ENCODE measurements around the gene PLCB1. TPM values are rescaled to one million over a fixed set of nuclear protein-coding genes. Genes with fewer than 3 reads are reported as not detected.

The PLCB1 gene
- total and polyA plus RNA-seq, 10 of the 15 experiments (the other 5 are each of a cell fraction or from before 2014, with no cell fraction given), result 0.05 to 5.3 (median 0.17) TPM; not detected in 1

DNA sequence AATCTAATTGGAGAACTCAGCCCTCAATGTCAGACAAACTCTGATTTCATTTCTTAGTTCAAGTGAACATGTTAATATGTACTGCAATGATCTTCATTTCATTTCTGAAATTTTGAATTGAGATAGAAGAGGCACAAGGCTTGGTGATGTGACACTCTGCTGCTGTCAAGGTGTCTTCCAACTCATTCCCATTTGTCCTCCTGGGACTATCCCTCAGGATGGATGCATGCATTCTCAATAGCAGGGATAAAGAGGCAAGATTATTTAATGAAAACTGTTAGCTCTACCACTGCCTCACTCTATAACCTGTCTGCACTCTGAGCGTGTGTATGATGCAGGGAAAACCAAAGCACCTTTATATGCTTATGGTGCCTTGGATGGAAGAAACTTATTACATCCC is 78.7 kb downstream of the PLCB1 start:
- in situ Hi-C loops (cut with MboI), result no loop called here
- Histone ChIP-seq H3K27me3 (replicated peaks in 1 of 2; ENCODE audit: control insufficient read depth in 2 of 2, insufficient read depth in 2 of 2, low read length in 1 of 2) (no peaks in the 10 kb centered on the region), H4K20me1 (ENCODE audit: control insufficient read depth, insufficient read depth) (no peaks in the 10 kb centered on the region), H3K4me3 (no peak overlapping the region), H3K27ac (ENCODE audit: control insufficient read depth, insufficient read depth) (no peak overlapping the region), H3K9me3 (replicated peaks; ENCODE audit: control insufficient read depth, insufficient read depth, low read length) (no peaks in the 10 kb centered on the region), H2AFZ (ENCODE audit: control insufficient read depth, low read depth, low read length) (no peak overlapping the region), H3K36me3 (ENCODE audit: control insufficient read depth in 2 of 2, insufficient read depth in 2 of 2, low read length in 1 of 2) (no peaks in the 10 kb centered on the region), H3K4me2 (ENCODE audit: control insufficient read depth, insufficient read depth) (no peak overlapping the region), H3K9ac (ENCODE audit: control insufficient read depth, insufficient read depth, low read length) (no peak overlapping the region), H3K79me2 (ENCODE audit: control insufficient read depth, insufficient read depth, low read length) (no peaks in the 10 kb centered on the region), H3K4me1 (ENCODE audit: control insufficient read depth, insufficient read depth, low read length) (peaks cover 14% of the 10 kb centered on the region; the same call in 1 of the 2 replicates)
- 81% methylated on average over 1 of the region's 1 CpG for WGBS (ENCODE audit: insufficient coverage, insufficient replicate concordance, low lambda C conversion rate, missing lambda C conversion rate)
- ATAC-seq (no peak), FAIRE-seq (no peak), DNase-seq (ENCODE audit: low read depth, low spot score) (no peak)
- intact Hi-C loops (cut with micrococcal nuclease; ENCODE audit: unreplicated experiment), result loop anchor here (5.0 kb wide), 1 partner anchor 182 kb away; no protein-coding TSS in a partner anchor
- RAD21 ChIA-PET (ENCODE audit: unreplicated experiment), result no interaction called here
- TF ChIP-seq, protein P1, sequence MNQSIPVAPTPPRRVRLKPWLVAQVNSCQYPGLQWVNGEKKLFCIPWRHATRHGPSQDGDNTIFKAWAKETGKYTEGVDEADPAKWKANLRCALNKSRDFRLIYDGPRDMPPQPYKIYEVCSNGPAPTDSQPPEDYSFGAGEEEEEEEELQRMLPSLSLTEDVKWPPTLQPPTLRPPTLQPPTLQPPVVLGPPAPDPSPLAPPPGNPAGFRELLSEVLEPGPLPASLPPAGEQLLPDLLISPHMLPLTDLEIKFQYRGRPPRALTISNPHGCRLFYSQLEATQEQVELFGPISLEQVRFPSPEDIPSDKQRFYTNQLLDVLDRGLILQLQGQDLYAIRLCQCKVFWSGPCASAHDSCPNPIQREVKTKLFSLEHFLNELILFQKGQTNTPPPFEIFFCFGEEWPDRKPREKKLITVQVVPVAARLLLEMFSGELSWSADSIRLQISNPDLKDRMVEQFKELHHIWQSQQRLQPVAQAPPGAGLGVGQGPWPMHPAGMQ (IDR thresholded peaks at IDR 0.05; ENCODE audit: borderline replicate concordance), result no peak
- TF ChIP-seq ZBED1 (IDR thresholded peaks at IDR 0.05; ENCODE audit: borderline replicate concordance) (no peak), PML (IDR thresholded peaks at IDR 0.05; ENCODE audit: low read length) (no peak), EP300 (IDR thresholded peaks at IDR 0.05; ENCODE audit: borderline replicate concordance in 1 of 2, control insufficient read depth in 1 of 2, low read depth in 2 of 2, low read length in 2 of 2) (no peak), CREB1 (IDR thresholded peaks at IDR 0.05; ENCODE audit: low read depth) (no peak), SREBF2 (IDR thresholded peaks at IDR 0.05; ENCODE audit: low read length) (no peak), RCOR1 (conservative IDR thresholded peaks at IDR 0.05; ENCODE audit: low read depth, low read length) (no peak)
- POLR2A ChIA-PET, result no interaction called here
- SMC1A ChIA-PET (ENCODE audit: uncharacterized antibody, unreplicated experiment), result no interaction called here
- CTCF ChIA-PET, result no interaction called here
- no TSS peak for BruUV-seq (replicated peaks)

DNA sequence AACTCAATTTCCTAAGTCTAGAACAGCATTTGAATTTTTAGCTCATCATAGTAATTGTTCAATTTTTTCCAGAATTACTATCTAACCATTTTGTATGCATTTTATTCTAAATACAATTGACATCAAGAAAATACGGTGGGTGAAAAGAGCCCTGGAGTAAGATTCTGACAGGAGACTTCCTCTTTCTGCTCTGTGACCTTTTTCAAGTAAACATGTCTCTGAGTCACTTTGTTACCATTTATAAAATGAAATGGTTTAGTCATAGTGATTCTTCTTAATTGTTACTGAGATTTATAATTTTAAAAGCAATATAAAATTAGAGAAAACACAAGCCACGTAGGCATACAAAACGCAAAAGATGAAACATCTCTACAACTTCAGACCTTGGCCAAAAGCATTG is 80.2 kb downstream of the PLCB1 start:
- peak; percentile 30; the same call in 1 of the 3 replicates for ATAC-seq
- CTCF ChIA-PET, result no interaction called here

More for the DNA sequence above, 80.2 kb downstream of the PLCB1 start:
- Histone ChIP-seq H3K4me2 (ENCODE audit: control insufficient read depth, insufficient read depth) (no peak overlapping the region), H3K79me2 (ENCODE audit: control insufficient read depth, insufficient read depth, low read length) (no peaks in the 10 kb centered on the region), H3K4me1 (ENCODE audit: control insufficient read depth, insufficient read depth, low read length) (peaks cover 24% of the 10 kb centered on the region; the same call in 1 of the 2 replicates), H3K9me3 (replicated peaks; ENCODE audit: control insufficient read depth, insufficient read depth, low read length) (no peaks in the 10 kb centered on the region), H3K27me3 (replicated peaks in 1 of 2; ENCODE audit: control insufficient read depth in 2 of 2, insufficient read depth in 2 of 2, low read length in 1 of 2) (no peaks in the 10 kb centered on the region), H3K36me3 (ENCODE audit: control insufficient read depth in 2 of 2, insufficient read depth in 2 of 2, low read length in 1 of 2) (no peaks in the 10 kb centered on the region), H3K9ac (ENCODE audit: control insufficient read depth, insufficient read depth, low read length) (no peak overlapping the region), H3K27ac (ENCODE audit: control insufficient read depth, insufficient read depth) (no peak overlapping the region), H3K4me3 (no peak overlapping the region), H2AFZ (ENCODE audit: control insufficient read depth, low read depth, low read length) (no peak overlapping the region), H4K20me1 (ENCODE audit: control insufficient read depth, insufficient read depth) (no peaks in the 10 kb centered on the region)
- BruUV-seq (replicated peaks), result no TSS peak
- DNase-seq (ENCODE audit: low read depth, low spot score), result no peak
- FAIRE-seq, result no peak
- peak; percentile 76 for TF ChIP-seq SPI1 (IDR thresholded peaks at IDR 0.05; ENCODE audit: borderline replicate concordance, insufficient read depth, low read depth, low read length)
- no peak for TF ChIP-seq YY1 (IDR thresholded peaks at IDR 0.05; ENCODE audit: low read depth, low read length)
- 2% methylated on average over 3 of the region's 3 CpGs for WGBS (ENCODE audit: insufficient coverage, insufficient replicate concordance, low lambda C conversion rate, missing lambda C conversion rate)
- RAD21 ChIA-PET (ENCODE audit: unreplicated experiment), result no interaction called here
- intact Hi-C loops (cut with micrococcal nuclease; ENCODE audit: unreplicated experiment) (loop anchor here (5.0 kb wide), 1 partner anchor 180 kb away; no protein-coding TSS in a partner anchor), in situ Hi-C loops (cut with MboI) (no loop called here)
- SMC1A ChIA-PET (ENCODE audit: uncharacterized antibody, unreplicated experiment), result interaction anchor here (0.6 kb wide), 1 partner anchor 20 kb away, joined by 3 read pairs; no protein-coding TSS in a partner anchor
- POLR2A ChIA-PET, result no interaction called here
